ENCODE results near the gene CALML3. TPM values are rescaled to one million over a fixed set of nuclear protein-coding genes. Genes with fewer than 3 reads are reported as not detected.

The CALML3 gene
- total RNA-seq, 1 donor from 2014 or later, result not detected

DNA sequence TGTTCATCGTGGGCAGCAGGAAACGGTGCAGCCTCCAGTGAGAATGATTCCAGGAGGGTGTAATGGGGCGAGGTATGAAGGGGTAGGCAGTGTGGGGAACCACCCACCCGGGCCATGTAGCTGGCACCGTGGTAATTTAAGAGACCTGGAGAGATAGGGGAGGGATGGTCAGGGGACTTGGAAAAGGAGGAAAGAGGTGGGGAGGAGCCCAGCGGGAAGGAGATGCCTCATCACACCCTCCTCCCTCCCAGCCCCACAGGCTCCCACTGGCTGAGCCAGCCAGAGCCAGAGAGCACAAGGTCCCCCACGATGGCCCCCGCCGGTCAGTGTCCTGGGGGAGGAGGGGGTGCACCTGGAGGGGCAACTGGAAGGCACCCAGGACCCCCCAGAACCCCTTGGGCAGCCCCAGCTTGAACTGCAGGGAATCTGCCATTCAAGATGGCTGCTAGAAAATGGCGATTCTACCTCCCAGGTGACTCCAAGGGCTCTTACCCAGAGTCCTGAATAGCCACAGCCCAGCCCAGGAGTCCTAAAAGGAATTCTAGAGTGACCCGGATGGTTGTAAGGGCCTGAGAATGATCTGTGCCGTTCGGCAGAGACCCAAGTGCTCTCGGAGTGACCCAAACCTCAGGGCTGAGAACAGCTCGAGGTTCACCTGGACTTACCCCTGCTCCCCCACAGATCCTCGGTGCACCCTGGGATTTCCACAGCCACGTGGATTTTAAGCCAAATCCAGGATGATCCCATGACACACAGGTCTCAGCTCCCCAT is 28.8 kb downstream of the CALML3 start:
- Mint-ChIP-seq H3K27me3 (ENCODE audit: unreplicated experiment) (peaks cover 7% of the 10 kb centered on the region), H3K27ac (ENCODE audit: unreplicated experiment) (no peak overlapping the region), H3K4me1 (ENCODE audit: low read depth, unreplicated experiment) (peaks cover 5% of the 10 kb centered on the region), H3K9me3 (ENCODE audit: unreplicated experiment) (no peaks in the 10 kb centered on the region), H3K36me3 (ENCODE audit: unreplicated experiment) (no peaks in the 10 kb centered on the region), H3K4me3 (ENCODE audit: unreplicated experiment) (no peak overlapping the region)
- DNase-seq, result peak; percentile 2
- TF ChIP-seq, protein P1, sequence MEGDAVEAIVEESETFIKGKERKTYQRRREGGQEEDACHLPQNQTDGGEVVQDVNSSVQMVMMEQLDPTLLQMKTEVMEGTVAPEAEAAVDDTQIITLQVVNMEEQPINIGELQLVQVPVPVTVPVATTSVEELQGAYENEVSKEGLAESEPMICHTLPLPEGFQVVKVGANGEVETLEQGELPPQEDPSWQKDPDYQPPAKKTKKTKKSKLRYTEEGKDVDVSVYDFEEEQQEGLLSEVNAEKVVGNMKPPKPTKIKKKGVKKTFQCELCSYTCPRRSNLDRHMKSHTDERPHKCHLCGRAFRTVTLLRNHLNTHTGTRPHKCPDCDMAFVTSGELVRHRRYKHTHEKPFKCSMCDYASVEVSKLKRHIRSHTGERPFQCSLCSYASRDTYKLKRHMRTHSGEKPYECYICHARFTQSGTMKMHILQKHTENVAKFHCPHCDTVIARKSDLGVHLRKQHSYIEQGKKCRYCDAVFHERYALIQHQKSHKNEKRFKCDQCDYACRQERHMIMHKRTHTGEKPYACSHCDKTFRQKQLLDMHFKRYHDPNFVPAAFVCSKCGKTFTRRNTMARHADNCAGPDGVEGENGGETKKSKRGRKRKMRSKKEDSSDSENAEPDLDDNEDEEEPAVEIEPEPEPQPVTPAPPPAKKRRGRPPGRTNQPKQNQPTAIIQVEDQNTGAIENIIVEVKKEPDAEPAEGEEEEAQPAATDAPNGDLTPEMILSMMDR (IDR thresholded peaks at IDR 0.05; ENCODE audit: partially characterized antibody, unreplicated experiment), result no peak

DNA sequence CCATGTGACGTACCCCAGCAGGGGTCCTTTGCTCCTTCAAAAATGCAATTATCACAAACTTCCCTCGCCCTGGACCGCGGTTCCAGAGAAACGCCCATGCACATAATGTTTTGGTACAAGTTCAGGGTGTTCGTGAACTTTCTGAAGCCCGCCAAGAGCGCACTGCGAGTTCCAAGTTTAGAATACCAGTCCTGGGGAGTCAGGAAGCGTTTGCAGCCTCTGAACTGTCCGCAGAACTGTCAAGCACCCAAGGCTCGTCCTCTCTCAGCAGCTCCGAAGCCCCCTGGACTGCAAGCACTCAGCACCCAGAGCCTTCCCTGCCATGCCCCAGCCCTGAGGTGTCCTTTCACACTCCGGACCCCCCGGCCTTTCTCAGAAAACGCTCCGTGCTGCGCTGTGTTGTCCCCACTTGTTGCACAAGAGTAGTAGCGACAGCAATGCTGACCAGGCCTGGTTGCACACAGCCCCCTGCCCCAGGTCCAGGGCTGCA is 30.3 kb downstream of the CALML3 start:
- Mint-ChIP-seq H3K36me3 (ENCODE audit: unreplicated experiment) (no peaks in the 10 kb centered on the region), H3K27me3 (ENCODE audit: unreplicated experiment) (peaks cover 7% of the 10 kb centered on the region), H3K4me3 (ENCODE audit: unreplicated experiment) (no peak overlapping the region), H3K4me1 (ENCODE audit: low read depth, unreplicated experiment) (peaks cover 6% of the 10 kb centered on the region), H3K27ac (ENCODE audit: unreplicated experiment) (no peak overlapping the region), H3K9me3 (ENCODE audit: unreplicated experiment) (no peaks in the 10 kb centered on the region)
- peak; percentile 16 for DNase-seq
- TF ChIP-seq, protein P1 (IDR thresholded peaks at IDR 0.05; ENCODE audit: partially characterized antibody, unreplicated experiment), result no peak

DNA sequence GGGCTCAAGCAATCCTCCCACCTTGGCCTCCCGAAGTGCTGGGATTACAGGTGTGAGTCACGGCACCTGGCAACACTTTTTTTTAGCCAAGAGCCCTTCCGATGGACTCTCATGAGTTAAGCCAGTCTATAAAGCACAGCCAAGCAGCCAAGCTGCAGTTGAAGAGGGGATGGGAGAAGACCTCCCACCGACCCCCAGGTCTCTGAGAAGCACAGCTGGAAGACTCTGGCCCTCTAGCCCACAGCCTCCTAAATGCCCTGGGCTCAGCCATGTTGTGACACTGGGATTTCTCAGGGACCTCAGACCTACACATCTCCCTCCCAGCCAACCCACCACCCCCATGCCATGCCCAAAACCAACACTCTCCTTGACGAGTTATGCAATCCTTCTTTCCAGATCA is 31.1 kb downstream of the CALML3 start:
- TF ChIP-seq, protein P1 (IDR thresholded peaks at IDR 0.05; ENCODE audit: partially characterized antibody, unreplicated experiment), result no peak
- no peak overlapping the region for H3K27ac Mint-ChIP-seq (ENCODE audit: unreplicated experiment)
- H3K9me3 Mint-ChIP-seq (ENCODE audit: unreplicated experiment), result no peaks in the 10 kb centered on the region
- no peak overlapping the region for H3K4me3 Mint-ChIP-seq (ENCODE audit: unreplicated experiment)
- peaks cover 8% of the 10 kb centered on the region for H3K4me1 Mint-ChIP-seq (ENCODE audit: low read depth, unreplicated experiment)
- no peaks in the 10 kb centered on the region for H3K36me3 Mint-ChIP-seq (ENCODE audit: unreplicated experiment)
- no peak for DNase-seq
- peaks cover 8% of the 10 kb centered on the region for H3K27me3 Mint-ChIP-seq (ENCODE audit: unreplicated experiment)

DNA sequence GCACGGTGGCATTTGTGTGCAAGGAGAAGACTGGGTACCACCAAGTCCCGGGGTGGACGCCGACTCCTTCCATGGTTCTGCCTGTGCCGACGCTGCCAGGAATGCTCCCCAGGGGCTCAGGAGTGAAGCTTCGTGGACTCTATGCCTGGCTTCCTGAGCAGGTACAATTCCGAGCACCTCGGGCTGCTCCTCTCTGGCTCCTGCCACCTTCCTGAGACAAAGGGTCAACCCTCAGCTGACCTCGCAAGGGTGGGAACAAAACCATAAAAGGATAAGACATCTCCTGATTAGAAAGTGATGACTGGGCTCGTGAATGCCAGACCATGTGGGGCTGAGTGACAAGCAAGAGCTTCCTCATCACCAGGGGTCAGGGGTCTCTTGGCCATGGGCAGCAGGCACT is 31.8 kb downstream of the CALML3 start:
- Mint-ChIP-seq H3K36me3 (ENCODE audit: unreplicated experiment) (no peaks in the 10 kb centered on the region), H3K4me1 (ENCODE audit: low read depth, unreplicated experiment) (peaks cover 5% of the 10 kb centered on the region), H3K27me3 (ENCODE audit: unreplicated experiment) (peaks cover 7% of the 10 kb centered on the region), H3K27ac (ENCODE audit: unreplicated experiment) (no peak overlapping the region), H3K4me3 (ENCODE audit: unreplicated experiment) (no peak overlapping the region), H3K9me3 (ENCODE audit: unreplicated experiment) (no peaks in the 10 kb centered on the region)
- TF ChIP-seq, protein P1 (IDR thresholded peaks at IDR 0.05; ENCODE audit: partially characterized antibody, unreplicated experiment), result no peak
- DNase-seq, result peak; percentile 6

DNA sequence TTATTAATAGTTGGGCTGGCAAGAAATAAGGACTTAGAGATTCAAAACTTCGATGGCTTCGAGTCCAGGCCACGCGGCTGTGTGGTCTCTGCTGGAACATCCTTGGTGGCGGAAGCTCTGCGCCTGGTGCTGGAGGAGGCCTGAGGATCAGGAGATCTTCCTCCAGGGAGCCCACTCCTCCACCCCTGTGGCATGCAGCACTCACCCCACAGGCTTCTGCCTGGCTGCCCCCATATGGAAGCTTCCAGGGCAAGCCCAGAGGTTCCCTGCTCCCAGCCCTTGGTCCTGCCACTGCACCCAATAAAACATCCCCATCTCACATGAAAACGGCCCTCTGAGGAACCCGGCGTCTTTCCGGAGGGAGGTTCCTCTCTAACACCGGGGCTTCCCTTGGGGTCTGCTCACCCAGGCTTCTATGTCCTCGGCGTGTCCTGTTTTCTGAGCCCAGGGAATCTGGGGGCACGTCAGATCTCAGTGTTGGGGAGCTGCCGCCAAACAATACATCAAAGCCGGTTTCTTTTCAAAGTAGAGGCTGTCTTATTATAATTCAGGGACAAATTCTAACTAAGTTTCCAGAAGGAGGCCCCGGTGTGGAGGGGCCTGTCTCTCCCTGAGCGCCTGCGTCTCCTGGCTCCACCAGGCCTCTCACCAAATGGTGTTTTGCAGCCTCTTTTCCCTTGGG is 32.4 kb downstream of the CALML3 start:
- H3K27ac Mint-ChIP-seq (ENCODE audit: unreplicated experiment), result no peak overlapping the region

More for the DNA sequence above, 32.4 kb downstream of the CALML3 start:
- Mint-ChIP-seq H3K36me3 (ENCODE audit: unreplicated experiment) (no peaks in the 10 kb centered on the region), H3K27me3 (ENCODE audit: unreplicated experiment) (peaks cover 7% of the 10 kb centered on the region), H3K9me3 (ENCODE audit: unreplicated experiment) (no peaks in the 10 kb centered on the region), H3K4me1 (ENCODE audit: low read depth, unreplicated experiment) (peaks cover 5% of the 10 kb centered on the region), H3K4me3 (ENCODE audit: unreplicated experiment) (no peak overlapping the region)
- TF ChIP-seq, protein P1 (IDR thresholded peaks at IDR 0.05; ENCODE audit: partially characterized antibody, unreplicated experiment), result no peak
- DNase-seq, result peak; percentile 6

Measured in glutamatergic neuron (in vitro differentiated cells).